ENCODE data around the gene CGB5. TPM values are rescaled to one million over a fixed set of nuclear protein-coding genes. Genes with fewer than 3 reads are reported as not detected.
"Not testable (repeated sequence)": the region's sequence is repeated elsewhere in the genome, so short reads cannot be mapped to it uniquely, and the experiment has no call there.

Gene CGB5
- polyA plus RNA-seq, 2 of the 4 experiments (the other 2 are of a cell fraction): 0.23 to 0.53 TPM

DNA sequence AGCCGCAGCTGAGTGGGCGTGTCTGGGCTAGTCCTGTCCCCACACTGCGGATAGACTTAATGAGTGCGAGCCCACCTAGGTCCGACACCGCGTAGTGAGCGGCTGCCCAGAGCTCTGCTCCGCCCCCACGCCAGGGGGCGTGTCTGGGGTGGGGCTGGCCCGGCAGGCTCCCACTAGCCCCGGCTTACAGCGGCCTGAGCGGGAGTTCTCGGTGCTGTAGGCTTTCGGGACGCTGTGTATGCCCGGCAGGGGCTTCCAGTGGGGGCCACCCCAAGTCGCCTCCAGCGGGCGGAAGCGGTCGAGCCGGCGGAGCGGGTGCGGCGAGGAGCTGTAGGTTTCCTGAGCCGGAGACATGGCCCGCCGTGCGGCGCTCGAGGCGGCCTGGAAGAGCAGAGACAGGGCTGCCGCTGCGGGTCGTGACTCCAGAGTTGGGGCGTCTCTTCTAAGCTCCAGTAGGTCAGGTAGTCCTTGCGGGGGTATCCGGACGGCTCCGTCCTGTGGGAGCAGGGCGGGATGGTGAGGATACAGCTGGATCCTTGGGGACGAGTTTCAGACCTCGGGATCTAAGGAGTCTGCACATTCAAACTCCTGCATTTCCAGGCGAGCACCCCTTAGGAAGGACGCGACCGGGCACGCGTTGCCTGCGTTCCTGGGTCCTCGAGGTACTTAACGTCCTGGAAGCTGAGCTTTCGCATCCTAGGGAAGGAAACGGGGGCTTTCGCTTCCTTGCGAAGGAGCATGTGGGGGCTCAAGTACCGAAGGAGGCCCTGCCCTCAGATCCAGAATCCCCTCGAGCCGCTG lies 12.7 kb downstream of the CGB5 start:
- 16% methylated on average over 29 of the region's 63 CpGs for WGBS (ENCODE audit: missing lambda C conversion rate)
- no peak for TF ChIP-seq RAD21 (conservative IDR thresholded peaks at IDR 0.05 in 1 of 2, IDR thresholded peaks at IDR 0.05 in 1 of 2)
- TF ChIP-seq POLR2A (IDR thresholded peaks at IDR 0.05; ENCODE audit: low read length): peak; percentile 48; the same call in 1 of the 2 replicates
- no peak for TF ChIP-seq FOSB (CRISPR knock-in tag; IDR thresholded peaks at IDR 0.05)
- TF ChIP-seq NFE2L2 (conservative IDR thresholded peaks at IDR 0.05; ENCODE audit: low read length): no peak
- TF ChIP-seq RNF2 (IDR thresholded peaks at IDR 0.05; ENCODE audit: borderline replicate concordance, low read depth): no peak
- no peak for TF ChIP-seq CHD4 (IDR thresholded peaks at IDR 0.05; ENCODE audit: borderline replicate concordance)
- TF ChIP-seq, protein P1, sequence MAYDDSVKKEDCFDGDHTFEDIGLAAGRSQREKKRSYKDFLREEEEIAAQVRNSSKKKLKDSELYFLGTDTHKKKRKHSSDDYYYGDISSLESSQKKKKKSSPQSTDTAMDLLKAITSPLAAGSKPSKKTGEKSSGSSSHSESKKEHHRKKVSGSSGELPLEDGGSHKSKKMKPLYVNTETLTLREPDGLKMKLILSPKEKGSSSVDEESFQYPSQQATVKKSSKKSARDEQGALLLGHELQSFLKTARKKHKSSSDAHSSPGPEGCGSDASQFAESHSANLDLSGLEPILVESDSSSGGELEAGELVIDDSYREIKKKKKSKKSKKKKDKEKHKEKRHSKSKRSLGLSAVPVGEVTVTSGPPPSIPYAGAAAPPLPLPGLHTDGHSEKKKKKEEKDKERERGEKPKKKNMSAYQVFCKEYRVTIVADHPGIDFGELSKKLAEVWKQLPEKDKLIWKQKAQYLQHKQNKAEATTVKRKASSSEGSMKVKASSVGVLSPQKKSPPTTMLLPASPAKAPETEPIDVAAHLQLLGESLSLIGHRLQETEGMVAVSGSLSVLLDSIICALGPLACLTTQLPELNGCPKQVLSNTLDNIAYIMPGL (CRISPR knock-in tag; IDR thresholded peaks at IDR 0.05; ENCODE audit: borderline replicate concordance): no peak
- TF ChIP-seq RFX5 (IDR thresholded peaks at IDR 0.05): no peak
- TF ChIP-seq NPAS2 (CRISPR knock-in tag; IDR thresholded peaks at IDR 0.05; ENCODE audit: borderline replicate concordance): no peak
- no peak for TF ChIP-seq NR3C1 (IDR thresholded peaks at IDR 0.05)
- TF ChIP-seq FOXS1 (CRISPR knock-in tag; IDR thresholded peaks at IDR 0.05): no peak
- no peak for TF ChIP-seq ZC3H11A (IDR thresholded peaks at IDR 0.05)
- TF ChIP-seq, protein P2, sequence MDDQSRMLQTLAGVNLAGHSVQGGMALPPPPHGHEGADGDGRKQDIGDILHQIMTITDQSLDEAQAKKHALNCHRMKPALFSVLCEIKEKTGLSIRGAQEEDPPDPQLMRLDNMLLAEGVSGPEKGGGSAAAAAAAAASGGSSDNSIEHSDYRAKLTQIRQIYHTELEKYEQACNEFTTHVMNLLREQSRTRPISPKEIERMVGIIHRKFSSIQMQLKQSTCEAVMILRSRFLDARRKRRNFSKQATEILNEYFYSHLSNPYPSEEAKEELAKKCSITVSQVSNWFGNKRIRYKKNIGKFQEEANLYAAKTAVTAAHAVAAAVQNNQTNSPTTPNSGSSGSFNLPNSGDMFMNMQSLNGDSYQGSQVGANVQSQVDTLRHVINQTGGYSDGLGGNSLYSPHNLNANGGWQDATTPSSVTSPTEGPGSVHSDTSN (IDR thresholded peaks at IDR 0.05): no peak
- TF ChIP-seq, protein P3, sequence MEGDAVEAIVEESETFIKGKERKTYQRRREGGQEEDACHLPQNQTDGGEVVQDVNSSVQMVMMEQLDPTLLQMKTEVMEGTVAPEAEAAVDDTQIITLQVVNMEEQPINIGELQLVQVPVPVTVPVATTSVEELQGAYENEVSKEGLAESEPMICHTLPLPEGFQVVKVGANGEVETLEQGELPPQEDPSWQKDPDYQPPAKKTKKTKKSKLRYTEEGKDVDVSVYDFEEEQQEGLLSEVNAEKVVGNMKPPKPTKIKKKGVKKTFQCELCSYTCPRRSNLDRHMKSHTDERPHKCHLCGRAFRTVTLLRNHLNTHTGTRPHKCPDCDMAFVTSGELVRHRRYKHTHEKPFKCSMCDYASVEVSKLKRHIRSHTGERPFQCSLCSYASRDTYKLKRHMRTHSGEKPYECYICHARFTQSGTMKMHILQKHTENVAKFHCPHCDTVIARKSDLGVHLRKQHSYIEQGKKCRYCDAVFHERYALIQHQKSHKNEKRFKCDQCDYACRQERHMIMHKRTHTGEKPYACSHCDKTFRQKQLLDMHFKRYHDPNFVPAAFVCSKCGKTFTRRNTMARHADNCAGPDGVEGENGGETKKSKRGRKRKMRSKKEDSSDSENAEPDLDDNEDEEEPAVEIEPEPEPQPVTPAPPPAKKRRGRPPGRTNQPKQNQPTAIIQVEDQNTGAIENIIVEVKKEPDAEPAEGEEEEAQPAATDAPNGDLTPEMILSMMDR (IDR thresholded peaks at IDR 0.05): peak; percentile 15; the same call in 1 of the 3 replicates
- TF ChIP-seq CEBPB (IDR thresholded peaks at IDR 0.05): no peak
- no peak for TF ChIP-seq ZSCAN20 (CRISPR knock-in tag; IDR thresholded peaks at IDR 0.05)
- TF ChIP-seq, protein P4, sequence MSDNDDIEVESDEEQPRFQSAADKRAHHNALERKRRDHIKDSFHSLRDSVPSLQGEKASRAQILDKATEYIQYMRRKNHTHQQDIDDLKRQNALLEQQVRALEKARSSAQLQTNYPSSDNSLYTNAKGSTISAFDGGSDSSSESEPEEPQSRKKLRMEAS (IDR thresholded peaks at IDR 0.05): peak; percentile 76
- no peak for TF ChIP-seq HOXB5 (CRISPR knock-in tag; IDR thresholded peaks at IDR 0.05)
- peak in 1 of 2 experiments; percentile 44; a peak in 1 of 5 replicates for TF ChIP-seq JUN (IDR thresholded peaks at IDR 0.05)
- peak; percentile 18; the same call in 1 of the 2 replicates for TF ChIP-seq GATA3 (IDR thresholded peaks at IDR 0.05; ENCODE audit: borderline replicate concordance)
- TF ChIP-seq POLR2AphosphoS2 (conservative IDR thresholded peaks at IDR 0.05; ENCODE audit: low read length): no peak
- TF ChIP-seq HOXA7 (CRISPR knock-in tag; IDR thresholded peaks at IDR 0.05): no peak
- TF ChIP-seq MAFK (IDR thresholded peaks at IDR 0.05; ENCODE audit: partially characterized antibody): no peak
- TF ChIP-seq, protein P5, sequence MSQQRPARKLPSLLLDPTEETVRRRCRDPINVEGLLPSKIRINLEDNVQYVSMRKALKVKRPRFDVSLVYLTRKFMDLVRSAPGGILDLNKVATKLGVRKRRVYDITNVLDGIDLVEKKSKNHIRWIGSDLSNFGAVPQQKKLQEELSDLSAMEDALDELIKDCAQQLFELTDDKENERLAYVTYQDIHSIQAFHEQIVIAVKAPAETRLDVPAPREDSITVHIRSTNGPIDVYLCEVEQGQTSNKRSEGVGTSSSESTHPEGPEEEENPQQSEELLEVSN (IDR thresholded peaks at IDR 0.05; ENCODE audit: borderline replicate concordance, low read depth): peak; percentile 80
- no peak for TF ChIP-seq CHD2 (IDR thresholded peaks at IDR 0.05; ENCODE audit: low read length, partially characterized antibody)
- Histone ChIP-seq H3K4me2 (peak overlapping the region; percentile 85), H3K4me1 (peaks cover 11% of the 10 kb centered on the region), H3K4me3 (peak overlapping the region; percentile 54), H3K27ac (peak overlapping the region; percentile 64 to 87), H3K9me3 (no peaks in the 10 kb centered on the region)
- peak; percentile 36 for FAIRE-seq
- ATAC-seq: peak; percentile 88 to 92
- POLR2A ChIA-PET: interaction anchor here (0.5 to 1.8 kb wide), 6 partner anchors 9 to 283 kb away, joined by 3 to 5 read pairs (median 4); partner anchors contain the start of genes GYS1 and RUVBL2
- DNase-seq (ENCODE audit: low read depth in 1 of 2, low spot score in 1 of 2): peak; percentile 64 to 92
- CTCF ChIA-PET: interaction anchor here (0.6 to 7.3 kb wide), 22 partner anchors 9 to 269 kb away, joined by 3 to 96 read pairs (median 6); partner anchors contain the start of genes GYS1, KCNA7, NTF4 and RUVBL2

DNA sequence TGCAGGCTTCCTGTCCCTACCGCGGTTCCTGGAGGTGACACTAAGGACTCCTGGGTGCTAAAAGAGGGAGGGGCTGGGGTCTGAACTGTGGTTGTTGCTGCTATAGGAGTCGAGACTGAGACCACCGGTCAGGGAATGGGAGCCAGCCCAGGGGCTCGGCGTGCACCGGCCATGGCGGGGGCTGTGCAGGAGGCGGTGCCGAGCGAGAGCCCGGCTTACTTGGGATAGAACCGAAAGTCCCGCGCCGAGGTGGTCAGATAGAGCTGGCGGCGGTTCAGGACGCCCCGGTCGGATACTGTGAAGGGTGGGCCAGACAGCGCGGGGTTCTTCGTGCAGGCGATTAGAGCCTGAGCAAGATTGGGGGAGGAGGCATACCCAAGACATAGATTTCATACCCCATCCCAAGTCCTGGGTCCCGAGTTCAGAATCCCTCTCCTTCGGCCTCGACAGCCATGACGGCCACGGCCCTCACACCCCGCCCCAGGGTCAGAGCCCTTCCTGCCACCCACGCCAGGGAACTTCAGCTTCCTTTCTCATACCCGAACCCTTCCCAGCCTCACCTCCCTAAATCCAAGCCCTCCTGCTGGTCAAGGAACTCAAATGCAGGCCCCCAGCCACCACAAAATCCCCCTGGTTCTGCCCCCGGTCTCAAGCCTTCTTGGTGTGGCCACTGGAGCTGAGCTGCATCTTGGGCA lies 13.4 kb downstream of the CGB5 start:
- FAIRE-seq; H3K9me3 ChIP-seq; DNase-seq (ENCODE audit: low read depth in 1 of 2, low spot score in 1 of 2): not testable (repeated sequence)
- ATAC-seq: peak; percentile 4 to 6; a peak in 3 of 6 replicates
- Histone ChIP-seq H3K4me3 (peak overlapping the region; percentile 54), H3K4me1 (peaks cover 11% of the 10 kb centered on the region), H3K4me2 (peak overlapping the region; percentile 85), H3K27ac (peak overlapping the region; percentile 64 to 87; a peak in 5 of 6 replicates)
- CTCF ChIA-PET: interaction anchor here (0.6 to 7.3 kb wide), 16 partner anchors 8 to 80 kb away, joined by 3 to 96 read pairs (median 6); partner anchors contain the start of genes GYS1, KCNA7, NTF4 and RUVBL2
- WGBS (ENCODE audit: missing lambda C conversion rate): 81% methylated on average over 34 of the region's 34 CpGs
- POLR2A ChIA-PET: interaction anchor here (0.6 to 1.8 kb wide), 3 partner anchors 38 to 71 kb away, joined by 4 to 5 read pairs (median 4); no protein-coding TSS in a partner anchor

Measured in A549 (cell line).